Esophagus muscularis mucosa (tissue), 4 donors: ENCODE data around the gene HOXD4. TPM values are rescaled to one million over a fixed set of nuclear protein-coding genes. Genes with fewer than 3 reads are reported as not detected.
A peak's percentile ranks its signal among the peaks of the same experiment; 100 is the strongest.

ENCODE experiments used
- DNase-seq: peaks from one replicate; pipeline ENCODE4 v3.0.0-alpha.2; 2017; ENCODE audit errors: extremely low spot score
- H3K27ac ChIP-seq, 4 donors: fragments of 200-600 bp; sonication (generic); replicated peaks in 1 of 4; 1 replicate in 3 of 4; 2 replicates in 1 of 4; pipeline ENCODE4 v1.5.1; 2016 to 2019; ENCODE audit warnings: mild to moderate bottlenecking in 1 of 4
- H3K27me3 ChIP-seq, 4 donors: fragments of 200-600 bp; sonication (generic); one replicate each; pipeline versions ENCODE4 v1.5.1 to v1.6.0; 2016 to 2019
- H3K36me3 ChIP-seq, 4 donors: fragments of 200-600 bp; sonication (generic); one replicate each; pipeline ENCODE4 v1.5.1; 2016 to 2019
- H3K4me1 ChIP-seq, 4 donors: fragments of 200-600 bp; sonication (generic); one replicate each; pipeline ENCODE4 v1.5.1; 2016 to 2019
- H3K4me3 ChIP-seq, 4 donors: fragments of 200-600 bp; sonication (generic); 1 replicate in 2 of 4; 2 replicates in 2 of 4; pipeline ENCODE4 v1.5.1; 2016 to 2019; ENCODE audit warnings: mild to moderate bottlenecking in 4 of 4, moderate library complexity in 1 of 4
- H3K9me3 ChIP-seq, 4 donors: fragments of 200-600 bp; sonication (generic); 1 replicate in 3 of 4; 2 replicates in 1 of 4; pipeline ENCODE4 v1.5.1; 2016 to 2019
- CTCF ChIP-seq, 3 experiments: fragments of 200-600 bp in 2 of 3; fragments of 450-650 bp in 1 of 3; sonication (generic) in 2 of 3; IDR thresholded peaks; one replicate each; pipeline ENCODE4 v1.5.1; 2017 to 2019; ENCODE audit warnings: antibody characterized with exemption in 3 of 3, mild to moderate bottlenecking in 2 of 3, moderate library complexity in 1 of 3
- EP300 ChIP-seq: sonication (generic); formaldehyde crosslinking; IDR thresholded peaks from one replicate; pipeline ENCODE4 v1.6.1; 2017; ENCODE audit warnings: antibody characterized with exemption
- POLR2A ChIP-seq: fragments of 450-650 bp; IDR thresholded peaks from one replicate; pipeline ENCODE4 v1.6.1; 2017; ENCODE audit warnings: antibody characterized with exemption, moderate library complexity, mild to moderate bottlenecking, low read depth
- POLR2AphosphoS5 ChIP-seq, 2 donors: sonication (generic); formaldehyde crosslinking; IDR thresholded peaks; one replicate each; pipeline ENCODE4 v1.6.1; 2017; ENCODE audit warnings: antibody characterized with exemption in 2 of 2
- WGBS: methylation state at CpG from one replicate; pipeline ENCODE4 v1.1.5; 2018; 5-methylcytosine and 5-hydroxymethylcytosine counted together
- intact Hi-C: fragments of 100-400 bp; cut with DNase I; formaldehyde crosslinking; loops from one replicate; pipeline ENCODE4 v1.15.1; 2023
- total RNA-seq, 4 donors: library from RNA; depleted of rRNA; stranded (reverse); fragments of >200 nt; gene quantifications; one replicate each; pipeline versions ENCODE4 v1.1.0 to v1.2.1, GENCODE V29; 2016

The HOXD4 gene
- total RNA-seq, 4 donors from 2014 or later: 0.66 to 2.9 (median 1.9) TPM

GRCh38 chr2:176122052-176122682, 29.2 kb upstream of the HOXD4 start:
- intact Hi-C loops: no loop called here

GRCh38 chr2:176122683-176123410, 28.5 kb upstream of the HOXD4 start, which contains the start of gene HOXD9:
Gene HOXD9, plus strand, starts transcription at chr2:176122719. Its CDS starts 50 bp downstream, at chr2:176122769.
- Histone ChIP-seq H3K4me1 (peaks cover 16 to 41% (median 28%) of the 10 kb centered on the region in 4 donors), H3K27ac (peak within 1 kb of the TSS in 3 of 4 donors; percentile 24 to 64 (median 44)), H3K4me3 (peak within 1 kb of the TSS; percentile 48 to 62 (median 50)), H3K9me3 (no peaks in the 10 kb centered on the region), H3K27me3 (peaks cover 10 to 100% (median 82%) of the 10 kb centered on the region in 4 donors), H3K36me3 (no peaks in the 10 kb centered on the region)
- TF ChIP-seq POLR2AphosphoS5 (IDR thresholded peaks at IDR 0.05): peak; percentile 8 to 9
- TF ChIP-seq CTCF (IDR thresholded peaks at IDR 0.05): no peak
- 1% methylated on average over 21 of the region's 84 CpGs for WGBS
- DNase-seq: no peak
- intact Hi-C loops: no loop called here

More at GRCh38 chr2:176122052-176122682, 29.2 kb upstream of the HOXD4 start:
- Histone ChIP-seq H3K9me3 (no peaks in the 10 kb centered on the region), H3K36me3 (no peaks in the 10 kb centered on the region), H3K27me3 (peaks cover 10 to 100% (median 87%) of the 10 kb centered on the region in 4 donors), H3K27ac (peak overlapping the region in 1 of 4 donors; percentile 64), H3K4me3 (peak overlapping the region; percentile 48 to 62 (median 50)), H3K4me1 (peaks cover 16 to 39% (median 28%) of the 10 kb centered on the region in 4 donors)
- WGBS: 6% methylated on average over 40 of the region's 47 CpGs
- DNase-seq: no peak
- TF ChIP-seq POLR2A (no peak), EP300 (no peak), POLR2AphosphoS5 (IDR thresholded peaks at IDR 0.05) (no peak), CTCF (IDR thresholded peaks at IDR 0.05) (no peak)

GRCh38 chr2:176123411-176124109, 27.8 kb upstream of the HOXD4 start:
- Histone ChIP-seq H3K27me3 (peaks cover 10 to 100% (median 82%) of the 10 kb centered on the region in 4 donors), H3K9me3 (no peaks in the 10 kb centered on the region)
- intact Hi-C loops: no loop called here

More at GRCh38 chr2:176123411-176124109, 27.8 kb upstream of the HOXD4 start:
- no peak for DNase-seq
- Histone ChIP-seq H3K27ac (peak overlapping the region in 2 of 4 donors; percentile 24 to 44), H3K4me1 (peaks cover 16 to 47% (median 29%) of the 10 kb centered on the region in 4 donors), H3K4me3 (peak overlapping the region; percentile 48 to 62 (median 50)), H3K36me3 (no peaks in the 10 kb centered on the region)
- 7% methylated on average over 36 of the region's 40 CpGs for WGBS
- no peak for TF ChIP-seq POLR2AphosphoS5 (IDR thresholded peaks at IDR 0.05)
- no peak for TF ChIP-seq CTCF (IDR thresholded peaks at IDR 0.05)
- no peak for TF ChIP-seq POLR2A
- TF ChIP-seq EP300: no peak
